Measurements from ENCODE around the gene CPNE5. TPM values are rescaled to one million over a fixed set of nuclear protein-coding genes. Genes with fewer than 3 reads are reported as not detected.

The CPNE5 gene
- total and polyA plus RNA-seq, 9 of the 15 experiments (the other 6 are each of a cell fraction or from before 2014, with no cell fraction given) = 0.14 to 1.0 (median 0.46) TPM; not detected in 2

- TF ChIP-seq EGR1 (conservative IDR thresholded peaks at IDR 0.05) (no peak), CCNT2 (IDR thresholded peaks at IDR 0.05; ENCODE audit: borderline replicate concordance, extremely low read depth, insufficient read length, low read depth, low read length) (no peak), HDAC2 (IDR thresholded peaks at IDR 0.05) (no peak), NR2C2 (CRISPR knock-in tag; IDR thresholded peaks at IDR 0.05) (no peak), NR2C2 (tag; IDR thresholded peaks at IDR 0.05) (no peak), DEAF1 (CRISPR knock-in tag; IDR thresholded peaks at IDR 0.05) (peak; percentile 96), L3MBTL2 (IDR thresholded peaks at IDR 0.05) (peak; percentile 35), MEF2D (tag; conservative IDR thresholded peaks at IDR 0.05; ENCODE audit: low read depth) (no peak), ZNF740 (CRISPR knock-in tag; IDR thresholded peaks at IDR 0.05) (peak; percentile 55; the same call in 1 of the 2 replicates), ZNF740 (tag; IDR thresholded peaks at IDR 0.05) (no peak), SLC30A9 (CRISPR knock-in tag; IDR thresholded peaks at IDR 0.05) (no peak), ZNF592 (IDR thresholded peaks at IDR 0.05) (no peak), MED1 (CRISPR knock-in tag; IDR thresholded peaks at IDR 0.05; ENCODE audit: borderline replicate concordance) (no peak), BCL6 (CRISPR knock-in tag; IDR thresholded peaks at IDR 0.05) (no peak)
- TF ChIP-seq, protein P1, sequence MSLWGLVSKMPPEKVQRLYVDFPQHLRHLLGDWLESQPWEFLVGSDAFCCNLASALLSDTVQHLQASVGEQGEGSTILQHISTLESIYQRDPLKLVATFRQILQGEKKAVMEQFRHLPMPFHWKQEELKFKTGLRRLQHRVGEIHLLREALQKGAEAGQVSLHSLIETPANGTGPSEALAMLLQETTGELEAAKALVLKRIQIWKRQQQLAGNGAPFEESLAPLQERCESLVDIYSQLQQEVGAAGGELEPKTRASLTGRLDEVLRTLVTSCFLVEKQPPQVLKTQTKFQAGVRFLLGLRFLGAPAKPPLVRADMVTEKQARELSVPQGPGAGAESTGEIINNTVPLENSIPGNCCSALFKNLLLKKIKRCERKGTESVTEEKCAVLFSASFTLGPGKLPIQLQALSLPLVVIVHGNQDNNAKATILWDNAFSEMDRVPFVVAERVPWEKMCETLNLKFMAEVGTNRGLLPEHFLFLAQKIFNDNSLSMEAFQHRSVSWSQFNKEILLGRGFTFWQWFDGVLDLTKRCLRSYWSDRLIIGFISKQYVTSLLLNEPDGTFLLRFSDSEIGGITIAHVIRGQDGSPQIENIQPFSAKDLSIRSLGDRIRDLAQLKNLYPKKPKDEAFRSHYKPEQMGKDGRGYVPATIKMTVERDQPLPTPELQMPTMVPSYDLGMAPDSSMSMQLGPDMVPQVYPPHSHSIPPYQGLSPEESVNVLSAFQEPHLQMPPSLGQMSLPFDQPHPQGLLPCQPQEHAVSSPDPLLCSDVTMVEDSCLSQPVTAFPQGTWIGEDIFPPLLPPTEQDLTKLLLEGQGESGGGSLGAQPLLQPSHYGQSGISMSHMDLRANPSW (CRISPR knock-in tag; IDR thresholded peaks at IDR 0.05) = no peak
- TF ChIP-seq, protein P2, sequence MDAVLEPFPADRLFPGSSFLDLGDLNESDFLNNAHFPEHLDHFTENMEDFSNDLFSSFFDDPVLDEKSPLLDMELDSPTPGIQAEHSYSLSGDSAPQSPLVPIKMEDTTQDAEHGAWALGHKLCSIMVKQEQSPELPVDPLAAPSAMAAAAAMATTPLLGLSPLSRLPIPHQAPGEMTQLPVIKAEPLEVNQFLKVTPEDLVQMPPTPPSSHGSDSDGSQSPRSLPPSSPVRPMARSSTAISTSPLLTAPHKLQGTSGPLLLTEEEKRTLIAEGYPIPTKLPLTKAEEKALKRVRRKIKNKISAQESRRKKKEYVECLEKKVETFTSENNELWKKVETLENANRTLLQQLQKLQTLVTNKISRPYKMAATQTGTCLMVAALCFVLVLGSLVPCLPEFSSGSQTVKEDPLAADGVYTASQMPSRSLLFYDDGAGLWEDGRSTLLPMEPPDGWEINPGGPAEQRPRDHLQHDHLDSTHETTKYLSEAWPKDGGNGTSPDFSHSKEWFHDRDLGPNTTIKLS (IDR thresholded peaks at IDR 0.05; ENCODE audit: borderline replicate concordance, low read depth) = no peak
These were observed 73.4 kb downstream of the CPNE5 start (continued) for GRCh38 chr6:36765594-36766398.
